GM19452 (cell line): ENCODE results near the gene TRPV5.

Source experiments
- ATAC-seq: cut with Tn5 transposase; IDR thresholded peaks from one replicate; pipeline ENCODE4 v1.9.1; 2021; ENCODE audit not compliant: unreplicated experiment

Gene TRPV5

DNA sequence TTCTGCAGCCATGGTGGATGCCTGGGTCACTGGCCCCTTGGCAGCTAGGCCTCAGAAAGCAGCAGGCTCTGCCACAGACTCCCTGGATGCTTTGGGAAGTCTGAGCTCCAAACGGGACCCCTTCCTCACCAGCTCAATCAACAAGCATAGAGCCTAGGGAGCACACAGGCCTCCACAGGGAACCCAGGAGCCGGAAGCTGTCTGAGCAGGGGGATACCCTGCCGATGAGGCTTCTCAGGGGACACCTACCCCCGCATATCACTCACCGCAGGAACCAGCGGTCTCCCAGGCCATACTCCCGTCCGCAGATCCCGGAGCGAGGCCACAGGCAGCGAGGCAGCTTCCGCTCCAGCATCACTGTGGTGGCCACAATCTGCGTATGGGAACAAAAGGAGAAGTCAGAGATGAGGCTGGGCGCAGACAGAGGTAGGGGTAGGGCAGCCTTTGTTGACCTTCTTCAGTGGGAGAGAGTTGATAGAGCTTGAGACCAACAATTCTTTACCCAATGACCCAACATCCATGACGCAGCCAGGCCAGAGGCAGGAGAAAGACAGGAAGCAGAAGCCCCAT is 61.4 kb downstream of the TRPV5 start:
- ATAC-seq = no peak

DNA sequence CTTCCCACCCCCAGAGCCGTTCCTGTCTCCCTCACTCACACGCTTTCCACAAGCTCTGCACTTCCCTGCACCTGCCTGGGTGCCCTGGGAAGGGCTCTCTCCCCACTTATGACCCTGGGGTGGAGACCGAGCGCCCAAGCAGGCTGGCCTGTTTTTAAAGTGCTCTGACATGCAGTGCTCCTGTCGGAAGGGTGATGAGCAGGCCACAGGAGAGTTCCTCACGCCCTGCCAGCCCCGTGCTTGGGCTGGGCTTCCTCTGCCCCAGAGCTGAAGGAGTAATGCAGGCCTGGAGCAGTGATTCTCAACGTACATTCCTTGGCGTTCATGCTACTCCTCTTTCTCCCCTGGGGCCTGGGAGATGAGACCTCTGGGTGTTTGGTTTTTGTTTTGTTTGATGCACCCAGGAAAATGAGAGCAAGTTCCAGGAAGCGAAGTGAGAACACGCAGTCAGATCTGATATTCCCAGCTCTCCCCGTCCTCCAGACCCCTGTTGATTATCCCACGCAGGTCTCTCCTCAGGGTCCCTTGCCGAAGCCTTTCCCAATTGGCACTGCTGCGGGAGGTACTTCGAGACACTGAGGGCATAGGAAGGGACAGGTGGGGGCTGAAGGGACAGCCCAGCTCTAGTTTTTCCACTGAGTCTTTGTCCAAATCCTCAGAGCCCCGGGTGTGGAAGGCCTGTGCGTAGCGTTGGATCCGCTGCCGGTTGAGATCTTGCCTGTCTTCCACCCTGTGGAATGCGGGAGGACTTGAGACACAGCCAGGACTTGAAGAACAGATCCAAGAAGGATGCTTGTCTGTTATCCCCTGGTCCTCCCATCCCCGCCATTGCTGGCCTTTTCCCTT is 62.1 kb downstream of the TRPV5 start:
- no peak for ATAC-seq

DNA sequence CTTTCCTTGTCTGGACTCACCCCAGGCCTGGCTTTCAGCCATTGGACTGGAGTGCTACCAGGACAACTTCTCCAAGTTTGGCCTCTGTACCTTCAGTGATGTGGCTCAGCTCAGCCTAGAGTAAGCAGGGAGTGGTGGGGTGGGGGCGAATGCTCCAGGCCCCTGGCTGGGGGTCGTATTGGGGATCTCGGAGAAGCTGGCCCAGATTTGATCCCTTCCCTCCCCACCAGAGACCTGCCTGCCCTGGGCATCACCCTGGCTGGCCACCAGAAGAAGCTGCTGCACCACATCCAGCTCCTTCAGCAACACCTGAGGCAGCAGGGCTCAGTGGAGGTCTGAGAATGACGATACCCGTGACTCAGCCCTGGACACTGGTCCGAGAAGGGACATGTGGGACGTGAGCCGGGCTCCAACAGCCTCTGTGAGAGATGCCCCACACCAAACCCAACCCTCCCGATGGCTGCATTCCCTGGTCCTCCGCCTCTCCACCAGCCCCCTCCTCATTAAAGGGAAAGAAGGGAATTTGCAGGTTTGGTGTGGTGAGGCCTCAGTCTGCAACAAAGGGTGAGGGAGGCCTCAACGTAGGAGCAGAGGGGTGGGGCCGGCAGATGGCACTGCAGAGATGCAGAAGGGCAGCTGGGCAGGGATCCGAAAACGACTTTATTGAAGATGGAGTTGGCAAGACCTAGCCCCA is 62.8 kb downstream of the TRPV5 start:
- ATAC-seq = no peak

DNA sequence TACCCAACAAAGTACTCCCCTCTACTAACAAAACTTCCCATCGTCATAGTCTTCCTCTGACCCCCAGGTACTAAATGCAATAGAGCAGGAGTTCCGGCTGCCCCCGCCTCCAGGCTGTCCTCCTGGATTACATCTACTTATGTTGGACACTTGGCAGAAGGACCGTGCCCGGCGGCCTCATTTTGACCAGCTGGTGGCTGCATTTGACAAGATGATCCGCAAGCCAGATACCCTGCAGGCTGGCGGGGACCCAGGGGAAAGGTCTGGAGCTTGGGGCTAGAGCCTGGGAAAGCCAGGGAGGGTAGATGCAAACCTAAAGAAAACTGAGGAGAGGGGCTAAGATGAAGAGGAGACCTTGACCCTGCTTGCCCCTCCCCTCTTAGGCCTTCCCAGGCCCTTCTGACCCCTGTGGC is 63.4 kb downstream of the TRPV5 start:
- no peak for ATAC-seq

DNA sequence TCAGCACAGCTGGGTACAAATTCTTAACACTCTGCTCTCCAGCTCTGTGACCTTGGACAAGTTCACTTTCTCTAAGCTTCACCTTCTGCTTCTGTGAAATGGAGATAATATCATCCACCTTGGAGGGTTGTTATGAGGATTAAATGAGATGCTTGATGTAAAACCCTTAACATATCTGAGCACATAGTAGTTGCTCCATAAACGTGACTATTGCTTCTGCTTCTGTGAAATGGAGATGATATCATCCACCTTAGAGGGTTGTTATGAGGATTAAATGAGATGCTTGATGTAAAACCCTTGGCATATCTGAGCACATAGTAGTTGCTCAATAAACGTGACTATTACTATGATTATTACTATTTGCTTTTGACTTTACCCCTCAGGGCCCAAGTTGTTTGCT is 64.1 kb downstream of the TRPV5 start:
- ATAC-seq = no peak

DNA sequence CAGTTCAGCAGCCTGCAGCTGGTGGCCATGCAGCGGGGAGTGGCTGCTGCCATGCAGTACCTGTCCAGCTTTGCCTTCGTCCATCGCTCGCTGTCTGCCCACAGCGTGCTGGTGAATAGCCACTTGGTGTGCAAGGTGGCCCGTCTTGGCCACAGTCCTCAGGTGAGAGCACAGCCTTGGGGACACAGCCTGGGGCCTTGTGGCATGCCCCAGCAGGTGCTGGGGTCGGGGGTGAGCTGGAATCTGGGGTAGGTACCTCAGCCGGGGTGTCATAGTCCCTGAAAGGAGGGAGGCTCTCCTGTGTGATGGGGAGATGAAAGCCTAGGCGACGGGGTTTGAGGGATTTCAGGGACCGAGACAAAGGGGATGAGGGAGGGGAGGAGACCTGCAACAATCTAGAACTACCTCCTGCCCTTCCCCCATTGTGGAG is 64.5 kb downstream of the TRPV5 start:
- no peak for ATAC-seq

- no peak for ATAC-seq
Measured at GRCh38 chr7:142868188-142868985, 65.2 kb downstream of the TRPV5 start.

DNA sequence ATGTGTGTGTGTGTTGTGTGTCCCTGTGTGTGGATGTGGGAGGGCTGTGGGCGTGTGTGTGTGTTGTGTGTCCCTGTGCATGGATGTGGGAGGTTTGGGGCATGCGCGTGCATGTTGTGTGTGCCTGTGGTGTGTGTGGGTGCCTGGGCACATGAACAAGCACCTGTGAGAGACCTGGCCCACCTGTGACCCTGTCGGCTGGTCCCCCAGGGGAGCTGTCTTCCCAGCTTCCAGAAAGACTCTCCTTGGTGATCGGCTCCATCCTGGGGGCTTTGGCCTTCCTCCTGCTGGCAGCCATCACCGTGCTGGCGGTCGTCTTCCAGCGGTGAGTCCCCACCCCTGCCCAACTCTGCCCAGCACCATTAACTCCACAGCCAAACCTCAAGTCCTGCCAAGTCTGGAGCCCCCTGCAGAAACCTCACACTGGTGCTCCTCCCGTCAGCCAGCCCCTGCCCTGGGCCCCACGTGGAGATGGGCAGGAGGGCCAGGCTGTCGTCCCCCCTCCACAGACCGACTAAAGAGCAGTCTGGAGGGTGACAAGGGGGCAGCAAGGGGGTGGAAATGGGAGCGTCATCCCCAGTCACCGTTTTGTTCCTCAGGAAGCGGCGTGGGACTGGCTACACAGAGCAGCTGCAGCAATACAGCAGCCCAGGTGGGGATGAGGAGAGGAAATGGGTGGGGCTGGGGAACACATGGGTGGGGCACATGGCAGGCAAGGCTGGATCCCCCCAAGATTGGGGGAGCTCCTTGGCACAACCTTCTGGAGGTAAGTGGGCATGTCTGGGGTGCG is 66.0 kb downstream of the TRPV5 start:
- ATAC-seq = no peak

DNA sequence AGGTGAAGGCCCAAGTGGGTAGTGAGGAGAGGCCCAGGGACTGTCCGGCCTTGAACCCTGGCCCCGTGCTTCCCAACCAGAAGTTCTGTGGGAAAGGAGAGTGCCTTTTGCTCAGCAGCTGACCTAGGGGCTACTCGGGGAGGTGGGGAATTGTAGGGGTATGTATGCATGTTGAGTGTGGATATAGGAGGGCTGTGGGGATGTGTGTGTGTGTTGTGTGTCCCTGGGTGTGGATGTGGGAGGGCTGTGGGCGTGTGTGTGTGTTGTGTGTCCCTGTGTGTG is 66.5 kb downstream of the TRPV5 start:
- no peak for ATAC-seq

DNA sequence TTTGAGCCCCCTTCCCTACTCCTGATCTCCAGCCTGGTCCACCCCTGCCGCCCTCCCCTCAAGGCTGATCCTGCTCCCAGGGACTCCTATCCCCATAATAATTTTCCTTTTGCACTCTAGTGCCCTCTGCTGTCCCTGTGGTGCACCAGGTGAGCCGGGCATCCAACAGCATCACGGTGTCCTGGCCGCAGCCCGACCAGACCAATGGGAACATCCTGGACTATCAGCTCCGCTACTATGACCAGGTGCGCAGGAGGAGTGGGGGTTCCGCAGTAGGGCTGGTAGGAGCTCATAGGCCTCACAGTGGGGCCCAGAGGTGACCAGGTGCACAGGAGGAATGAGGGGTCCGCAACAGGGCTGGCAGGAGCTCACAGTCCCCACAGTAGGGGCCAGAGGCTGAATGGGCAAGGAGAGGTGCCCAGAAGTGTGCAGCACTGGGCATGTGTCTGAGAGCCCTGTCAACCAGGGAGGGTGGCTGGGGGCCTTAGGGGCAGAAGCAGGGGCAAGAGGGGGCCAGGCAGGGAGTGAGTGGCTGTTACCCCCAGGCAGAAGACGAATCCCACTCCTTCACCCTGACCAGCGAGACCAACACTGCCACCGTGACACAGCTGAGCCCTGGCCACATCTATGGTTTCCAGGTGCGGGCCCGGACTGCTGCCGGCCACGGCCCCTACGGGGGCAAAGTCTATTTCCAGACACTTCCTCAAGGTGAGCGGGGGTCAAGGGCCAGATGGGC is 67.0 kb downstream of the TRPV5 start:
- ATAC-seq = no peak

DNA sequence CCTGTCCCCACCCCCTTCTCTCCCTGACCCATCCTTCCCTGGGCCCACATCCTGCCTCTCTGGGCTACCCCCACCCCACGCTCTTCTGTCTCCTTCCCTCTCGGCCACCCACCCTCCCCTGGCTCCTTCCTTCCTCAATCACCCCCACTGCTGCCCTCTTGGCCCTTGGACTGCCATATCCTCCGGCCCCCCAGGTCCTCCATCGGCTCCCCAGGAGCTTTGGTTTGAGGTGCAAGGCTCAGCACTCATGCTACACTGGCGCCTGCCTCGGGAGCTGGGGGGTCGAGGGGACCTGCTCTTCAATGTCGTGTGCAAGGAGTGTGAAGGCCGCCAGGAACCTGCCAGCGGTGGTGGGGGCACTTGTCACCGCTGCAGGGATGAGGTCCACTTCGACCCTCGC is 67.8 kb downstream of the TRPV5 start:
- ATAC-seq = no peak

GRCh38 chr7:142864980-142865747 is 68.4 kb downstream of the TRPV5 start:
- no peak for ATAC-seq

DNA sequence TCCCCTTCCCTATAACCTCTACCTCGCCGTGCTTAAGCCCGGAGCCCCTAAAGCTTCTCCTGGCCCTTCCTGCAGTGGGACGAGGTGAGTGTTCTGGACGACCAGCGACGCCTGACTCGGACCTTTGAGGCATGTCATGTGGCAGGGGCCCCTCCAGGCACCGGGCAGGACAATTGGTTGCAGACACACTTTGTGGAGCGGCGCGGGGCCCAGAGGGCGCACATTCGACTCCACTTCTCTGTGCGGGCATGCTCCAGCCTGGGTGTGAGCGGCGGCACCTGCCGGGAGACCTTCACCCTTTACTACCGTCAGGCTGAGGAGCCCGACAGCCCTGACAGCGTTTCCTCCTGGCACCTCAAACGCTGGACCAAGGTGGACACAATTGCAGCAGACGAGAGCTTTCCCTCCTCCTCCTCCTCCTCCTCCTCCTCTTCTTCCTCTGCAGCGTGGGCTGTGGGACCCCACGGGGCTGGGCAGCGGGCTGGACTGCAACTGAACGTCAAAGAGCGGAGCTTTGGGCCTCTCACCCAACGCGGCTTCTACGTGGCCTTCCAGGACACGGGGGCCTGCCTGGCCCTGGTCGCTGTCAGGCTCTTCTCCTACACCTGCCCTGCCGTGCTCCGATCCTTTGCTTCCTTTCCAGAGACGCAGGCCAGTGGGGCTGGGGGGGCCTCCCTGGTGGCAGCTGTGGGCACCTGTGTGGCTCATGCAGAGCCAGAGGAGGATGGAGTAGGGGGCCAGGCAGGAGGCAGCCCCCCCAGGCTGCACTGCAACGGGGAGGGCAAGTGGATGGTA is 69.5 kb downstream of the TRPV5 start:
- ATAC-seq = no peak

DNA sequence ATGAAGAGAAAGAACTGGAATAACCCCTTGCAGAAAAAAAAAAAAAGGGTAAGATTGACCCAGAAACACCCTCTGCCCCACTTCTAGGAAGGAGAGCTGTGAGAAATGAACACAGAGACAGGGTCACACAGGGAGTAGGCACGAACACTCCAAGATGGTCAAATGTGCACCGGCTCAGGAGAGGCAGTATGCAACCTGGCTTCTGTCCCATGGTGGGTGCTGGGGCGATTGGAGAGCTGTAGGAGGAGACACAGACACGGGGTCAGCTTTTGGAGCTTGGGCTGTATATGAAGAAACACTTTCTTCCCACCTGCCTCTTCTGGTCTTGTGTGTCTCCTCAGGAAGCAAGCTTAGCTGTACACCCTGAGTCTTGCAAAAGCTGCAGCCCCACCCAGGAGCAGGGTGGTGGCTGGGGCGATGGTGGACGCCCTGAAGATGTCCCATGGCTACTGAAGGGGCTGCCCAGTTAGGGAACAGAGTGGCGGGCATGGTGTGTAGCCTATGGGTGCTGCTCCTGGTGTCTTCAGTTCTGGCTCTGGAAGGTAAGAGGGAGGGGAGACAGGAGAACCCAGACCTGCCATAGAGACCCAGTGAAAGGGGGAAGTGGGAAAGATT is 70.7 kb downstream of the TRPV5 start:
- no peak for ATAC-seq

GRCh38 chr7:142862351-142862750 is 71.2 kb downstream of the TRPV5 start:
- ATAC-seq = no peak

DNA sequence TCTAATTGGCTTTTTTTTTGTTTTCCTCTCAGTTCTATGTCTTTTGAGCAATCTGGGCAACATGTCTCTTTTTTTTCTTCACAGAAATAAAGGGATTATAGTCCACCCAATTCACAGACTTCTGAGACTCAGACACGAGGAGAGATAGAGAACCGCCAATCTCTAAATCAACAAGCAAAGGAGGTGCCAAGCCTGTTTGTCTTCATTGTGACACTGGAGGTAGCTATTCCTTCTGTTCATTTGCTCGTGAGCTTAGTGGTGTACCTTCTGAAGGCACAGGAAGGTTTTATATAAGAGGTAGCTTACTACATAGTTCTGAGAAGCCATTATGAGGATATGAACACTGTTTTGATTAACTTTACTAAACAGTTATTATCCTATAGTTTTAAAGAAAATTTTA is 72.6 kb downstream of the TRPV5 start:
- no peak for ATAC-seq

- no peak for ATAC-seq
Measured at GRCh38 chr7:142859829-142860228, 73.7 kb downstream of the TRPV5 start.

GRCh38 chr7:142859411-142859810 is 74.1 kb downstream of the TRPV5 start:
- no peak for ATAC-seq
